ENCODE data around the gene PRL.

DNA sequence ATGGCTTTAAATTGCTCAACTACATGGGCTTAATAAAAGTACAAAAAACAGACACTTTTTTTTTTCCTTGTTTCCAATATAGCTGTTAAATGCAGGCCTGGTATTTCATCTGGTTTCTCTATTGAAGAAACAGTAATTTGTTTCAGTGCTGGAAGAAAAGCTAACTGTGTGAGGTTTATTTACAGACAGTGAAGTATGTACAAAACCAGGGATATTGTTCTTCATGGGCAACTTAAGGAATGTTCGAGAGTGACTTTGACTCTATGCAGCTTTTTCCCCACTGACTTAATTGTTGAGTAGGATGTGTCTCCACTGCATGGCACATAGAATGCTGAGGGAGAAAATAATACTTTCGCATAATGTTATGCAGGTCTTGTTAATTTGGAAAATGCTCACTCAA is 31.0 kb upstream of the PRL start:
- TF ChIP-seq, protein P1, sequence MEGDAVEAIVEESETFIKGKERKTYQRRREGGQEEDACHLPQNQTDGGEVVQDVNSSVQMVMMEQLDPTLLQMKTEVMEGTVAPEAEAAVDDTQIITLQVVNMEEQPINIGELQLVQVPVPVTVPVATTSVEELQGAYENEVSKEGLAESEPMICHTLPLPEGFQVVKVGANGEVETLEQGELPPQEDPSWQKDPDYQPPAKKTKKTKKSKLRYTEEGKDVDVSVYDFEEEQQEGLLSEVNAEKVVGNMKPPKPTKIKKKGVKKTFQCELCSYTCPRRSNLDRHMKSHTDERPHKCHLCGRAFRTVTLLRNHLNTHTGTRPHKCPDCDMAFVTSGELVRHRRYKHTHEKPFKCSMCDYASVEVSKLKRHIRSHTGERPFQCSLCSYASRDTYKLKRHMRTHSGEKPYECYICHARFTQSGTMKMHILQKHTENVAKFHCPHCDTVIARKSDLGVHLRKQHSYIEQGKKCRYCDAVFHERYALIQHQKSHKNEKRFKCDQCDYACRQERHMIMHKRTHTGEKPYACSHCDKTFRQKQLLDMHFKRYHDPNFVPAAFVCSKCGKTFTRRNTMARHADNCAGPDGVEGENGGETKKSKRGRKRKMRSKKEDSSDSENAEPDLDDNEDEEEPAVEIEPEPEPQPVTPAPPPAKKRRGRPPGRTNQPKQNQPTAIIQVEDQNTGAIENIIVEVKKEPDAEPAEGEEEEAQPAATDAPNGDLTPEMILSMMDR (conservative IDR thresholded peaks at IDR 0.05 in 1 of 2, IDR thresholded peaks at IDR 0.05 in 1 of 2; ENCODE audit: low read depth in 1 of 2, low read length in 2 of 2): no peak
- TF ChIP-seq EZH2 (IDR thresholded peaks at IDR 0.05; ENCODE audit: low read length, missing control alignments): no peak
